Trophoblast cell (in vitro differentiated cells and primary cell): ENCODE results near the gene BRF1. TPM values are rescaled to one million over a fixed set of nuclear protein-coding genes. Genes with fewer than 3 reads are reported as not detected.

Experiments used
- DNase-seq, 2 donors: peaks; one replicate each; pipeline ENCODE4 v3.0.0-alpha.2; 2016
- H2AFZ ChIP-seq: 2 replicates; pipeline ENCODE4 v1.6.1; 2013; ENCODE audit warnings: low read length, moderate library complexity, mild to moderate bottlenecking; ENCODE audit not compliant: insufficient read depth, poor library complexity
- H2AK5ac ChIP-seq: 2 replicates; pipeline ENCODE4 v1.6.1; 2013; ENCODE audit warnings: mild to moderate bottlenecking, low read length
- H2BK120ac ChIP-seq: 2 replicates; pipeline ENCODE4 v1.6.1; 2013; ENCODE audit warnings: low read length, mild to moderate bottlenecking, moderate library complexity; ENCODE audit not compliant: insufficient read depth, poor library complexity
- H2BK12ac ChIP-seq: 2 replicates; pipeline ENCODE4 v1.6.1; 2013; ENCODE audit warnings: mild to moderate bottlenecking, low read length, moderate library complexity
- H2BK5ac ChIP-seq: 2 replicates; pipeline ENCODE4 v1.6.1; 2013; ENCODE audit warnings: low read length, low read depth, moderate library complexity, mild to moderate bottlenecking; ENCODE audit not compliant: poor library complexity
- H3K14ac ChIP-seq: 2 replicates; pipeline ENCODE4 v1.6.1; 2013; ENCODE audit warnings: mild to moderate bottlenecking, low read length
- H3K18ac ChIP-seq: 2 replicates; pipeline ENCODE4 v1.6.1; 2013; ENCODE audit warnings: mild to moderate bottlenecking, low read length
- H3K23ac ChIP-seq: 2 replicates; pipeline ENCODE4 v1.6.1; 2013; ENCODE audit warnings: low read length
- H3K27ac ChIP-seq: 2 replicates; pipeline ENCODE4 v1.5.1; 2013; ENCODE audit warnings: low read depth, mild to moderate bottlenecking, inconsistent platforms, low read length, moderate library complexity
- H3K27me3 ChIP-seq: 2 replicates; pipeline ENCODE4 v1.6.1; 2013; ENCODE audit warnings: inconsistent platforms, mild to moderate bottlenecking, low read length, moderate library complexity; ENCODE audit not compliant: insufficient read depth
- H3K36me3 ChIP-seq, 2 experiments: 1 replicate in 1 of 2; 2 replicates in 1 of 2; pipeline ENCODE4 v1.6.1; 2013; ENCODE audit warnings: low read length in 2 of 2, mild to moderate bottlenecking in 2 of 2, moderate library complexity in 1 of 2; ENCODE audit not compliant: insufficient read depth in 2 of 2, control insufficient read depth in 1 of 2
- H3K4ac ChIP-seq: 2 replicates; pipeline ENCODE4 v1.6.1; 2013; ENCODE audit warnings: low read depth, mild to moderate bottlenecking, low read length, moderate library complexity
- H3K4me1 ChIP-seq, 2 experiments: 1 replicate in 1 of 2; 2 replicates in 1 of 2; pipeline ENCODE4 v1.6.1; 2013; ENCODE audit warnings: low read length in 2 of 2, mild to moderate bottlenecking in 2 of 2, moderate library complexity in 1 of 2; ENCODE audit not compliant: insufficient read depth in 2 of 2, control insufficient read depth in 1 of 2
- H3K4me2 ChIP-seq: 2 replicates; pipeline ENCODE4 v1.6.1; 2013; ENCODE audit warnings: inconsistent platforms, mild to moderate bottlenecking, low read length, moderate library complexity
- H3K4me3 ChIP-seq: 2 replicates; pipeline ENCODE4 v1.5.1; 2013; ENCODE audit warnings: mild to moderate bottlenecking, low read depth, low read length, inconsistent platforms
- H3K79me1 ChIP-seq: one replicate; pipeline ENCODE4 v1.6.1; 2013; ENCODE audit warnings: low read length
- H3K79me2 ChIP-seq: 2 replicates; pipeline ENCODE4 v1.6.1; 2013; ENCODE audit warnings: low read length, mild to moderate bottlenecking; ENCODE audit not compliant: control insufficient read depth, insufficient read depth, poor library complexity
- H3K9ac ChIP-seq: 2 replicates; pipeline ENCODE4 v1.6.1; 2013; ENCODE audit warnings: mild to moderate bottlenecking, low read length
- H3K9me3 ChIP-seq: 2 replicates; pipeline ENCODE4 v1.6.1; 2013; ENCODE audit warnings: low read depth, mild to moderate bottlenecking, control low read depth, inconsistent platforms, low read length; ENCODE audit not compliant: insufficient read depth
- H4K12ac ChIP-seq: 2 replicates; pipeline ENCODE4 v1.6.1; 2013; ENCODE audit warnings: low read depth, mild to moderate bottlenecking, low read length, moderate library complexity
- H4K8ac ChIP-seq: 2 replicates; pipeline ENCODE4 v1.6.1; 2013; ENCODE audit warnings: low read depth, mild to moderate bottlenecking, low read length, moderate library complexity
- H4K91ac ChIP-seq: one replicate; pipeline ENCODE4 v1.6.1; 2013; ENCODE audit warnings: low read depth, mild to moderate bottlenecking, low read length, moderate library complexity
- WGBS: extraction: QIAGEN DNeasy Blood & Tissue Kit; methylation state at CpG from one replicate; pipeline ENCODE4 v1.1.7; 2013; ENCODE audit warnings: missing lambda C conversion rate; ENCODE audit not compliant: insufficient read length, insufficient coverage; ENCODE audit errors: extremely low coverage; 5-methylcytosine and 5-hydroxymethylcytosine counted together
- polyA plus RNA-seq: library from polyadenylated mRNA; stranded (reverse); fragments of 200-250 nt; gene quantifications from 2 replicates; pipeline ENCODE4 v1.2.3, GENCODE V29; 2013

Gene BRF1, protein sequence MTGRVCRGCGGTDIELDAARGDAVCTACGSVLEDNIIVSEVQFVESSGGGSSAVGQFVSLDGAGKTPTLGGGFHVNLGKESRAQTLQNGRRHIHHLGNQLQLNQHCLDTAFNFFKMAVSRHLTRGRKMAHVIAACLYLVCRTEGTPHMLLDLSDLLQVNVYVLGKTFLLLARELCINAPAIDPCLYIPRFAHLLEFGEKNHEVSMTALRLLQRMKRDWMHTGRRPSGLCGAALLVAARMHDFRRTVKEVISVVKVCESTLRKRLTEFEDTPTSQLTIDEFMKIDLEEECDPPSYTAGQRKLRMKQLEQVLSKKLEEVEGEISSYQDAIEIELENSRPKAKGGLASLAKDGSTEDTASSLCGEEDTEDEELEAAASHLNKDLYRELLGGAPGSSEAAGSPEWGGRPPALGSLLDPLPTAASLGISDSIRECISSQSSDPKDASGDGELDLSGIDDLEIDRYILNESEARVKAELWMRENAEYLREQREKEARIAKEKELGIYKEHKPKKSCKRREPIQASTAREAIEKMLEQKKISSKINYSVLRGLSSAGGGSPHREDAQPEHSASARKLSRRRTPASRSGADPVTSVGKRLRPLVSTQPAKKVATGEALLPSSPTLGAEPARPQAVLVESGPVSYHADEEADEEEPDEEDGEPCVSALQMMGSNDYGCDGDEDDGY
- polyA plus RNA-seq, result 10.2 and 10.6 TPM in 2 replicates

DNA sequence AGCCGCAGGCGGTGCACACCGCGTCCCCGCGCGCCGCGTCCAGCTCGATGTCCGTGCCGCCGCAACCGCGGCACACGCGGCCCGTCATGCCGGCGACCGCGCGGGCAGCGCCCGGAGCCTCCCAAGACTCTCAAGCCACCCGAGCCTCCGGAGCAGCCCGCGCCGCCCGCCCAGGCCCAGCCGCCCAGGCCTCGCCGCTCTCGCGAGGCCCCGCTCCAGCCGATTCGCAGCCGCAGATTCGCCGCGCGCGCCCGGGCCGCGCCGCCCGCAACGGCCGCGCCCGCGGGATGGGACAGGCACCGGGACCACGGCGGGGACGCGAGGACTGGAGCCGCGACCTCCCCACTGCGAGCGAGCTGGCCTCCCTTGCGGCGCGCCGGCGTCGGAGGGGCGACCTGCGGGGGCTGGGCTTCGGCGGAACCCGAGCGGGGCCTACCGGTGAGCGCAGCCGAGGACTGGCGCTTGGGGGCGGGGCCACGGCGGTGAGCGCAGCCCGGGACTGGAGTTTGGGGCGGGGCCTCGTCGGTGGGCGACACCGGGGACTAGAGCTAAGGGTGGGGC lies at the start of gene BRF1:
BRF1 (minus strand) TSS at position 460 of the 561 bp plus-strand sequence; CDS start at position 88, 372 bp downstream.
- Histone ChIP-seq H4K8ac (peak within 1 kb of the TSS; percentile 98), H3K27ac (peak within 1 kb of the TSS; percentile 91), H3K9ac (peak within 1 kb of the TSS; percentile 93), H2AK5ac (peak within 1 kb of the TSS; percentile 39), H3K4me1 (peaks cover 0 to 4% of the 10 kb centered on the region in 2 experiments), H3K14ac (peak within 1 kb of the TSS; percentile 96), H2BK5ac (peak within 1 kb of the TSS; percentile 86), H4K12ac (peak within 1 kb of the TSS; percentile 83), H3K23ac (no peak within 1 kb of the TSS), H2AFZ (peak within 1 kb of the TSS; percentile 96), H3K4me2 (peak within 1 kb of the TSS; percentile 94), H3K18ac (peak within 1 kb of the TSS; percentile 85), H3K4me3 (peak within 1 kb of the TSS; percentile 94), H3K79me1 (peaks cover 10% of the 10 kb centered on the region), H3K27me3 (no peaks in the 10 kb centered on the region), H4K91ac (peak within 1 kb of the TSS; percentile 97), H2BK120ac (peak within 1 kb of the TSS; percentile 93), H3K4ac (peak within 1 kb of the TSS; percentile 75), H3K36me3 (no peaks in the 10 kb centered on the region), H2BK12ac (peak within 1 kb of the TSS; percentile 41), H3K79me2 (peaks cover 9% of the 10 kb centered on the region), H3K9me3 (peaks cover 4% of the 10 kb centered on the region)
- DNase-seq, result peak; percentile 47 to 89
- no CpG with 5 or more reads among the region's 90 CpGs for WGBS

DNA sequence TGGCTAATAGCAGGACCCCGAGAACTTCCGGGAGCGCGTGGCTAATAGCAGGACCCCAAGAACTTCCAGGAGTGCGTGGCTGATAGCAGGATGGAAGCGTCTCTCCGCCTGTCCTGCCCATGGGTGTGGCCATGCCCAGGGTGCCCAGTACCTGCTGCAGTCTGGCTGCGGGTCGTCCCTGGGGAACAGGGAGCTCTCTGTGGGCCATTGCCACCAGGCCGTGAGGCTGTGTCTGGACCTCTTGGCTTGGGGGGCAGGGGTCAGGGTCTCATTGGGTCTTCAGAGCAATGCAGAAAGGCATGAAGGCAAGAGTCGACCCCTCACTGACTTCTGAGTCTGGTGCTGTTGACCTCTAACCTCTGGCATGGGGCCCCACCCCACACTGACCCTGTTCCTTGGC lies 49.2 kb upstream of the BRF1 start:
- H4K91ac ChIP-seq, result no peak overlapping the region
- H3K4me3 ChIP-seq, result no peak overlapping the region
- no peak overlapping the region for H3K4ac ChIP-seq
- no peak overlapping the region for H2AK5ac ChIP-seq
- DNase-seq, result no peak
- no peaks in the 10 kb centered on the region for H3K4me1 ChIP-seq
- H2BK5ac ChIP-seq, result no peak overlapping the region
- no CpG with 5 or more reads among the region's 11 CpGs for WGBS
- H3K79me1 ChIP-seq, result no peaks in the 10 kb centered on the region
- H2BK12ac ChIP-seq, result no peak overlapping the region
- H3K14ac ChIP-seq, result no peak overlapping the region
- no peak overlapping the region for H3K4me2 ChIP-seq
- no peak overlapping the region for H3K27ac ChIP-seq
- H3K27me3 ChIP-seq, result no peaks in the 10 kb centered on the region
- no peak overlapping the region for H4K8ac ChIP-seq
- no peak overlapping the region for H3K18ac ChIP-seq
- no peak overlapping the region for H2AFZ ChIP-seq
- peaks cover 1 to 10% of the 10 kb centered on the region in 2 experiments for H3K36me3 ChIP-seq
- H3K23ac ChIP-seq, result no peak overlapping the region
- H3K79me2 ChIP-seq, result no peaks in the 10 kb centered on the region
- no peak overlapping the region for H4K12ac ChIP-seq
- H3K9me3 ChIP-seq, result peaks cover 4% of the 10 kb centered on the region
- no peak overlapping the region for H3K9ac ChIP-seq
- no peak overlapping the region for H2BK120ac ChIP-seq

DNA sequence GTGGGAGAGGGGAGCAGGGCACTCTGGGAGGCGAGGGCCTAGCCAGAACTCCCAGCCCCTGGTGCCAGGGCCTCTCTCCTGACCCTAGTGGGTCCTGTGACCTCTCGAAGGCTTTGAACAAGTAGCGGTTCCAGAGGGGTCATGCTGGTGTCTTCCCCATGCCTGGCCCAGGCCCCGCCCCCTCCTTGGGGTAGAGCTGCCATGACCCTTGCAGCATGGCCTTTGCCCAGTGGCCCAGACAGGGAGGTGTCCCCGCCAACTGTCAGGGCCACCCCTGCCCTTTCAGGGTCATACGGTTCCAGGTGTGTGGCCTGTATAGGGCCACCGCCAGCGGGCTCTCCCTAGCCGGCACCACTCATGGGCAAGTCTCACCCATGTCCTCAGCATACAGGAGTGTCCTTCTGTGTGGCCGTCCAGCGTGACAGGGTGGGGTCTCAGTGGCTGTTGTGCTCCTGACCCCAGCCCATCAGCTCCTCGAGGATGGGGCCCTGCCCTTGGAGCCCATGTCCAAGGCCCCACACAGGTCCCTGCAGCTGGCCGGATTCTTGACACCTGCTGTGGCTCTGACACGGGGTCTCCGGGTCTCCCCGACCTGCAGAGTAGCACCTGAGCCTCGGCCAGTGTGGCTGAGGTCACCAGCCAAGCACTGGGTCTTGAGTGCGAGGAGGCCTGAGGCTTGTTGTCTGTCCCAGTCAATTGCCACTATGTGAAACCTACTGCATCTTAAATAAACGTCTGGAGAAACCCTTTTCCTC lies 48.3 kb upstream of the BRF1 start:
- Histone ChIP-seq H4K12ac (no peak overlapping the region), H2BK5ac (no peak overlapping the region), H3K9me3 (peaks cover 4% of the 10 kb centered on the region), H3K14ac (no peak overlapping the region), H3K4ac (no peak overlapping the region), H3K27ac (no peak overlapping the region), H2BK12ac (no peak overlapping the region), H3K36me3 (peaks cover 0 to 4% of the 10 kb centered on the region in 2 experiments), H3K4me3 (no peak overlapping the region), H4K8ac (no peak overlapping the region), H2AFZ (no peak overlapping the region), H3K79me2 (no peaks in the 10 kb centered on the region), H3K27me3 (no peaks in the 10 kb centered on the region), H2BK120ac (no peak overlapping the region), H3K79me1 (no peaks in the 10 kb centered on the region), H3K23ac (no peak overlapping the region), H3K4me1 (no peaks in the 10 kb centered on the region), H3K18ac (no peak overlapping the region), H3K4me2 (no peak overlapping the region), H4K91ac (no peak overlapping the region), H3K9ac (no peak overlapping the region), H2AK5ac (no peak overlapping the region)
- no CpG with 5 or more reads among the region's 19 CpGs for WGBS
- DNase-seq, result no peak
